Type B pancreatic cell (in vitro differentiated cells): ENCODE results near the gene VSX1. TPM values are rescaled to one million over a fixed set of nuclear protein-coding genes. Genes with fewer than 3 reads are reported as not detected.
A peak's percentile ranks its signal among the peaks of the same experiment; 100 is the strongest.

Source experiments
- DNase-seq: peaks from one replicate; pipeline ENCODE4 v3.0.0; 2021; ENCODE audit warnings: mixed read lengths; ENCODE audit not compliant: unreplicated experiment; ENCODE audit errors: extremely low spot score
- H3K27ac Mint-ChIP-seq: 2 replicates; pipeline ENCODE4 v1.8.0; 2021; ENCODE audit warnings: mild to moderate bottlenecking, mixed read lengths
- H3K27me3 Mint-ChIP-seq: 2 replicates; pipeline ENCODE4 v1.8.0; 2021; ENCODE audit warnings: mixed read lengths
- H3K36me3 Mint-ChIP-seq: 2 replicates; pipeline ENCODE4 v1.8.0; 2021; ENCODE audit warnings: mixed read lengths
- H3K4me1 Mint-ChIP-seq: one replicate; pipeline ENCODE4 v1.8.0; 2021; ENCODE audit warnings: mixed read lengths; ENCODE audit not compliant: unreplicated experiment
- H3K4me3 Mint-ChIP-seq: 2 replicates; pipeline ENCODE4 v1.8.0; 2021; ENCODE audit warnings: mild to moderate bottlenecking, mixed read lengths
- H3K9me3 Mint-ChIP-seq: 2 replicates; pipeline ENCODE4 v1.8.0; 2021; ENCODE audit warnings: mixed read lengths
- CTCF ChIP-seq: fragments of 200-600 bp; sonication (generic); conservative IDR thresholded peaks from 2 replicates; pipeline ENCODE4 v1.5.0; 2021; ENCODE audit warnings: antibody characterized with exemption, mild to moderate bottlenecking
- total RNA-seq: library from RNA; stranded (reverse); gene quantifications from 2 replicates; pipeline ENCODE4 v1.2.1, GENCODE V29; 2021; ENCODE audit warnings: low replicate concordance

The VSX1 gene
- total RNA-seq, 1 donor from 2014 or later, result not detected

- peak overlapping the region; percentile 22 for H3K4me3 Mint-ChIP-seq
- no peaks in the 10 kb centered on the region for H3K9me3 Mint-ChIP-seq
- TF ChIP-seq CTCF, result no peak
- no peak for DNase-seq
- H3K4me1 Mint-ChIP-seq, result peaks cover 26% of the 10 kb centered on the region
- no peaks in the 10 kb centered on the region for H3K27me3 Mint-ChIP-seq
- no peaks in the 10 kb centered on the region for H3K36me3 Mint-ChIP-seq
- H3K27ac Mint-ChIP-seq, result peak overlapping the region; percentile 53
Measured at GRCh38 chr20:25033265-25033923, 48.5 kb downstream of the VSX1 start.

DNA sequence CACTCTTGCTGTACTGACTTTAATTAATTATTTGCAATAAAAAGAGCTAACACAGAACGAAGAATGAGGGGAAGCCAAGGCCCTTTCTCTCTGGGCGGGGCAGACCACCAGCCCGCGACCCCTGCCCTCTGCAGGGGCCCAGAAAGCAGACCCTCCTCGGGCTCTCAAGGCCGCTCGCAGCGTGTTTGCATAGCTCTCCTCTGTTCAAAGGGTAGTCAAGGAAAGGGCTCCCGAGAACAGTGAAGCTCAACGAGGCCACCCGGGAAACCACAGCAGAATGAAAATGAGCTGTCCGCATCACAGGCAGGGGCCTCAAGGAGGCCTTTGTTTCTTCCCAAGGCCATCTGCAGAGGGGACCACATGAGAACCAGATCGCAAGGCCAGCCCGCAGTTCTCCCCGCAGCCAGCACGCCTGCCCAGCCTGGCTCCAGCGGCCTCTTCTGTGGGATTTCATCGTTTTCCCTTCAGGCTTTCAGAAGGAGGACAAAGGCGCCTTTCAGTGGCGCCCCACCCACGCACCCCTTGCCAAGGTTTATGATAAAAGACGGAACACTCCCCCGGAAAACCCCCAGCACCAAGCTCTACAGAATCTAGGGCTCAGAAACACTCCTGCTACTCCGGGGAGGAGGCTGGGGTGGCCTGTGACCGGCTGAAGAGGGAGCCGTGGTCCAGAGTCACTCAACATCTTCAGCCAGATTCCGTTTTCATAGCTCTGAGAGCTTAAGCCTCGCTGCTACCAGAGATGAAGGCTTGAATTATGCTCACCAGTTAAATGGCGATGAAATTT lies 49.3 kb downstream of the VSX1 start:
- no peak for DNase-seq
- peak; percentile 41 for TF ChIP-seq CTCF

GRCh38 chr20:25032065-25032477 lies 49.9 kb downstream of the VSX1 start:
- no peaks in the 10 kb centered on the region for H3K36me3 Mint-ChIP-seq
- H3K4me1 Mint-ChIP-seq, result peaks cover 25% of the 10 kb centered on the region
- TF ChIP-seq CTCF, result no peak
- H3K27me3 Mint-ChIP-seq, result no peaks in the 10 kb centered on the region
- no peak for DNase-seq
- H3K27ac Mint-ChIP-seq, result no peak overlapping the region
- H3K4me3 Mint-ChIP-seq, result no peak overlapping the region
- no peaks in the 10 kb centered on the region for H3K9me3 Mint-ChIP-seq

More for the DNA sequence above, 49.3 kb downstream of the VSX1 start:
- peak overlapping the region; percentile 53 for H3K27ac Mint-ChIP-seq
- no peaks in the 10 kb centered on the region for H3K9me3 Mint-ChIP-seq
- peak overlapping the region; percentile 22 for H3K4me3 Mint-ChIP-seq
- H3K4me1 Mint-ChIP-seq, result peaks cover 26% of the 10 kb centered on the region
- no peaks in the 10 kb centered on the region for H3K36me3 Mint-ChIP-seq
- H3K27me3 Mint-ChIP-seq, result no peaks in the 10 kb centered on the region

DNA sequence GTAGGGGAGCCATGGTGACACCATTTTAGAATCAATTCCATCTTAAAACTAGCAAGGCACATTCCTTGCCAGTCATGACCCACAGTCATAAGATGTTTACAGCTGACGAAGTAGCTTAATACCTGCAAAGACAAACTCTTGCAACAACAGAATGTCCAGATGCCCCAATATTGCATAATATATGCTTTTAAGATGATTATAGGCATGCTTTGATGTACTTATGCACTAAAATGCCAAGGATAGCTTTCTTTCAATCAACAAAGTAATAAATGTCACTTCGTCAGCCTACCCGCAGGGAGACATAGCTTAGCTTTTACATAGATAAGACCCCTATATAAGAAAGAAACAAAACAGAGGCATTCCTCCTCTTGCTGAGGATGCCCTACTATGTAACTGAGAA lies 50.7 kb downstream of the VSX1 start:
- no peak for DNase-seq
- no peaks in the 10 kb centered on the region for H3K27me3 Mint-ChIP-seq
- H3K4me1 Mint-ChIP-seq, result peaks cover 17% of the 10 kb centered on the region
- H3K27ac Mint-ChIP-seq, result no peak overlapping the region
- no peak overlapping the region for H3K4me3 Mint-ChIP-seq
- no peak for TF ChIP-seq CTCF
- H3K9me3 Mint-ChIP-seq, result no peaks in the 10 kb centered on the region
- H3K36me3 Mint-ChIP-seq, result no peaks in the 10 kb centered on the region

DNA sequence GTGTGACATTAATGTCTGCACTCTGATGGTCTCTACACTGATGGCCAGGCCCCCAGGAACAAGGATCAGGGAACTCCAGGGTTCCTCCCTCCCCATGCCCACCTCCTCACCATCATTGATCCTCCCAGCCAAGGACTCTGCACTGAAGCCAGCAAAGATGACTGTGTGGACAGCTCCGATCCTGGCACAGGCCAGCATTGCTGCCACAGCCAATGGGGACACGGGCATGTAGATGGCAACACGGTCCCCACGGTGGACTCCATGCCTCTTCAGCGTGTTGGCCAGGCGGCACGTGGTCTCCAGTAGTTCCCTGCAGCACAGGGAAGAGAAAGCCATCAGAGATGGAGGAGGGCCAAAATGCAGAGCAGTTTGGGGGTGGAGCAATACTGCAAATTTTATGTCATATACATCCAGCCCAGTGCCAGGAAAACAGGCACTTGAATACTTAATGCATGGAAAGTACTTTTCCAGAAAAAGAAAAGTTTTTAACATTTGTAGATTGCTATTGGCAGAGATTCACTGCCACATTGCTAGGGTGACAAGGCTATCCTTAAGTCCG lies 51.2 kb downstream of the VSX1 start:
- no peaks in the 10 kb centered on the region for H3K27me3 Mint-ChIP-seq
- H3K27ac Mint-ChIP-seq, result no peak overlapping the region
- H3K4me3 Mint-ChIP-seq, result no peak overlapping the region
- H3K9me3 Mint-ChIP-seq, result no peaks in the 10 kb centered on the region
- no peak for DNase-seq
- peaks cover 12% of the 10 kb centered on the region for H3K4me1 Mint-ChIP-seq
- TF ChIP-seq CTCF, result no peak
- no peaks in the 10 kb centered on the region for H3K36me3 Mint-ChIP-seq
